ENCODE data around the gene ATP1A1.

ATP1A1 gene

DNA sequence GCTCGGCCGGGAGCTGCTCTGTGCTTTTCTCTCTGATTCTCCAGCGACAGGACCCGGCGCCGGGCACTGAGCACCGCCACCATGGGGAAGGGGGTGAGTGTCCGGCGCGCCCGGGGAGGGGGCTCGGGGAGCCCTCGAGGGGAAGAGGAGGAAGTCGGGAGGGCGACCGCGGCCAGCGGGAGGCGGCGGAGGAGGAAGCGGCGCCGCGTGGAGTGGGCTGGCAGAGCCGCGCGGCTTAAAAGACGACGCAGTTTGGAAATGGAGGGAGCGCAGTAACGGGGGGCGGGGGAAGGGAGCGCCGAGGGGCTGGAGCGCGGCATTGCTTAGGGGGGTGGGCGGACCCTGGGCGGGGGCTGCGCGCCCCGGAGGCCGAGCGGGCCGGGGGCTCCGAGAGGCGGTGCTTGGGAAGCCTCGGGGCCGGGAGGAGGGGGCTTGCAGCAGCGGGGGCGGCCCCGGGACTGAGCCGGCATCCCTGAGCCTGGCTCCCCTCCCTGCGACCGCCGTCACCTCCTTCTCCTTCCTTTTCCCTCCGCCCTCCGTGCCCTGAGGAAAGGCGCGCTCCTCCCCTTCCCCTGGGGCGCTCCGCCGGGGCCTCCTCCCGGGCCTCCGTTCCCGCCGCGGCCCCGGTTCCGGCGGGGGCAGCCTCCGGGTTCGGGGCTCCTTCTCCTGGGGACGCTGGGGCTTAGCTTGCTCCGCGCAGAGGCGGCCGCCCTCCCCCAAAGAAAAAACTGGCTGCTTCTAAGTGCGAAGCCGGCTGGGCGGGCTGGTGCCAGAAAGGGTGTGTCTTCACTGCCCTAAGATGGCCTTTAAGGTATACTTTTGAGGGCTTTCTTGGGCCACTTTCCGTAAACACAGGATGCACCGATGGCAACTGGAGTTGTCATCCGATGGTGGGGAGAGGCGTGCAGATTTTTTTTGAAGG, 648 bp downstream of the ATP1A1 start:
- DNase-seq, result peak; percentile 84

- no peak for DNase-seq
Measured at GRCh38 chr1:116374353-116375147, 1.5 kb downstream of the ATP1A1 start.

GRCh38 chr1:116375148-116375886, 2.3 kb downstream of the ATP1A1 start:
- DNase-seq, result no peak

- no peak for DNase-seq
Measured at GRCh38 chr1:116375887-116376728, 3.1 kb downstream of the ATP1A1 start.

- no peak for DNase-seq
Measured at GRCh38 chr1:116376729-116377086, 3.7 kb downstream of the ATP1A1 start.

DNA sequence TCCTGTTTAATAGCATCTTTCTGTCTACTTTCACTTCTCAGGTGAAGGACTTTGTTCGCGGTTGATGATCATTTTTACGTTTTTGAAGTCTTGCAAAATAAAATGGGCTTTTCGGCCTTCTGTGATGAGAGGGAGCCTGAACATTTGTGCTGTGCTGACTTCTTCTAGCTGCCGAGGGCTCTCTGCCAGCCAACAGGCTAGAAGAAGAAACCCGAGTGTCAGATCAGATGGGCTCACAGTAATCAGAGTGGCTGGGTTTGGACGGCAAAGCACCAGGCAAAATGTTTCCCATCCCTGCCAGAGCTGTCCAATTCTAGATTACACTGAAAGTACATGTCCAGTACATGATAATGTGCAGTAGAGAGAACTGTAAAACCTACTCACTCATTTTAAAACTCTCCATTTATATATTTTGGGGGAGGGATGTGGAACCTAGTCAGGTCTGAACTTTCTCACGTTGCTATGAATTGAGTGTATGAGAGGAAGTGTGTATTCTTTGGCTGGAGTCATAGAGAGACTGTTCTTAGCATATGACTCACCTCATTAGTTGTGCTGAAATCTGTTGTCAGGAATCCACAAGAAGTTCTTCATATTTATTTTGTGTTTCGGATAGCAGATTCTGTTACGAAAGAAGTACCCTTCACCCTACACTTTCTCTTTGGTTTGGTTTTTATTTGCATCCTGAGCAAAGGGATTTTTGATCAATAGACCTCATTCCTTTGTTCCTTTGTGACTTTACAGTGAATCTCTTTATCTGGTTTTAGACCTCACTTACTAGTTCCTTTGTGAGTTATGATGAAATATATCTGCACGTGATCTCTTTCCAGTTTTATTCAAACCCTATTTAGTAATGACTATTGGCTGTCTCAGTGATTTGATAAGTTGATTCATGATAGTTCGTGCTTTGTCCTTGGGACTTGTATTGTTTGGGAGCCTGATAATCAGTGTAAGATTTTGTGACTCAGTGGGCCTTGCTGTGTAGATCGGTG, 4.8 kb downstream of the ATP1A1 start:
- DNase-seq, result peak; percentile 34

DNA sequence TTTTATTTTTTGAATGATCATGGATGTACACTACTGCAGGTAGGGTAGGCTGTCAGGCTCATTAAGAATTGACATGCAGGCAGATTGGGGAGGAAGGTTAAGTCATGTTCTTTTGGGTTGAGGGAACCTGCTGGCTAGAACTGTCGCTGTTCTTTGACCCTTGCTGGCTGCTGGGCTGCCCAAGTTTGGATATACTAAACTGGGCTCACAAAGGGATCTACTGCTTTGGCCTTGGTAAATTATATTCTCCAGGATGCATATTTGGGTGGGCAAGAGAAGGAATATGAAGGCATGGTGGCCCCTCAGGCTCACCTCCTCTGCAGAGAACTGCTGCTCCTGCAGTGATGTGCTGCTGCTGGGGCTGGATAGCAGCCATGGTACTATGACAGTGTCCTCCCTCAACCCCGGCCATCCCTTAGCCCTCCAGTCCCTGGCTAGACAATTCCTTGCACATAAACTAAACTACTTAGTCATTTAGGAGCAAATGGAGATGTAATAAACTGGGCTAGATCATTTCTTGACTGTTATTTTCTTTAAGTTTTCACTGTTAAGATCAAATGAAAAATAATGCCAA, 6.1 kb downstream of the ATP1A1 start:
- DNase-seq, result no peak

DNA sequence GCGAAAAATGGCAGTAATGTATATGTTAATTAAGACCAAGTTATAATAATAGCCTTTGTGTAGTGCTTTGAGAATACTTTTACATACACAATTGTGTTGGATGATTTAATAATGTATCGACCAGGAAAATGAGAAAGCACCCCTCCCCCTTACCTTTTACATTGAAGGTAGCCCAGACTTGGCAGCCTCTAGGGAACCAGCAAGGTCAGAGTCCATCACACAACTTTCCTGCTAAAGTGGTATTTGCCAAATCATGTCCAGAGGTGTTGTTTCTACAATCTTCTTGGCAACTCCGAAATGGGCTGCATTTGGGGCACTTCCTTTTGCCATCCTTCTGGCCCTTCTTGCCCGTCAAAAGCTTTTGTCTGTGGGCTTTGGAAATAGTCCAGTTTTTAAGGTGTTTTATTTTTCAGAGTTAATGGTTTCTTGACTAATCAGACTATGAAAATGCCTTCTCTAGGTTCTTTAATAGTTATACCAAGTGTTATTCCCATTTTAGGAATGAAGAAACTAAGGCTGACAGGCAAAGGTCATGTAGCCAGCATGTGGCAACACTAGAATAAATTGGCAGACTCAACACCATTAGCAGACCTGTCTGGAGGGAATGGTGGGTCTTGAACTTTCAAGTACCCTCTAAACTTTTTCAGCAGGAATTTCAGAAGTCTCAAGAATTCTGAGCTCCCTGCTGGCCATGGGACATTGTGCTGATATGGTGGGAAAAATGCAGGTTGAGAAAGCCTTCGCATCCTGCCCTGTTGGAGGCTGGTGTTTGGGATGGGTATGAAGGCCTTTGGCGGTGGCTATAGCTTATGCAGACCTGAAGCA, 6.8 kb downstream of the ATP1A1 start:
- DNase-seq, result no peak

- no peak for DNase-seq
Measured at GRCh38 chr1:116380499-116381242, 7.6 kb downstream of the ATP1A1 start.

DNA sequence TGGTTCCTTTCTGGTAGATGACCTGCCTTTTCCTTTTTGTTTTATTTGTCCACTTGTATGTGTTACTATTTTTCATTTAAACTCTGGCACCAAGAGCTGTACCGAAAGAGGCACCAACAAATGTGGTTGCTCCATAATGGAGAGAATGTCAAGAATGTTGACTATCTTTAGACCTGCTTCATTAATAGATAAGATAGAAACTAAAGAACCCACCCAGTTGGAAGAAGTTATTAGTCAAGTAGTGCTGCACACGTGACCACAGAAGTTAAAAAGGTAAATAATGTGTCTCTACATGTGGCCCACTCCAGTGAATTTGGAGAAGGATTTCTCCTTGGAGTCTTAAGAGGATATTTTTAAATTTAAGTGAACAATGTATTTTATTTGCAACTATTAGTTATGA, 9.3 kb downstream of the ATP1A1 start:
- no peak for DNase-seq

GRCh38 chr1:116382857-116383483, 9.9 kb downstream of the ATP1A1 start:
- DNase-seq, result no peak

- no peak for DNase-seq
Measured at GRCh38 chr1:116386042-116386441, 13.0 kb downstream of the ATP1A1 start.

GRCh38 chr1:116387551-116387950, 14.5 kb downstream of the ATP1A1 start:
- no peak for DNase-seq

- DNase-seq, result no peak
Measured at GRCh38 chr1:116388122-116388521, 15.1 kb downstream of the ATP1A1 start.

DNA sequence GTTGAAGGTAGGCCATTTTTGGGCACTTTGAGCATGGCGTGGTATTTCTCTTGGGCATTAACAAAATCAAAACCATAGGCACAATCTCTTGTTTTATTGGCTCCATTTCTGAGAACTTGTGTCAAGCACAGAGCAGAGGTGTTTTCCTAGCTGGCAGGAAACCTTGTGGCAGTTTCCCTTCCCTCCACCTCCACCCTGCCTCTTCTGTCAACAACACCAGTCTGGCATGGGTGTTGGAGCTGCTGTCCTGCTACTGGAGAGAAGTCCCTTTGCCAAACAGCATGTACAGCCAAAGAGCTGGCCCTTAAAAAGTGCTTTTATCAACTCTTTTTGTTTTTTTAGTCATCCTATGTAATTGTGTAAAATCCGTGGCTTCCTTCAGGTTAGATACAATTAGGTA, 16.0 kb downstream of the ATP1A1 start:
- DNase-seq, result no peak

- DNase-seq, result no peak
Measured at GRCh38 chr1:116389686-116390085, 16.6 kb downstream of the ATP1A1 start.

DNA sequence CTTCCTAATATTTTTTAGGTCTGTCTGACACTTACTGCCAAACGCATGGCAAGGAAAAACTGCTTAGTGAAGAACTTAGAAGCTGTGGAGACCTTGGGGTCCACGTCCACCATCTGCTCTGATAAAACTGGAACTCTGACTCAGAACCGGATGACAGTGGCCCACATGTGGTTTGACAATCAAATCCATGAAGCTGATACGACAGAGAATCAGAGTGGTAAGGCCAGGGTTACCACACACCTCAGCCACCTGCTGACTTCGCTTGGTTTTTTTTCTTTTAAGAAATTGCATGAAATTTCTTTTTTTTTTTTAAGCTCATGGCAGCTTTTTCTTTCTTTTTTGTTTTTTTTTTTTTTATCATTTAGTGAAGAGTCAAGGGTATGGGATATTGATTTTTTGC, 17.2 kb downstream of the ATP1A1 start:
- DNase-seq, result no peak

- DNase-seq, result no peak
Measured at GRCh38 chr1:116391185-116391584, 18.1 kb downstream of the ATP1A1 start.
